HepG2 (cell line): Measurements from ENCODE around the gene RPS2. TPM values are rescaled to one million over a fixed set of nuclear protein-coding genes. Genes with fewer than 3 reads are reported as not detected.

Source experiments
- HNRNPH1 ChIP-seq: fragments of 200-400 bp; formaldehyde crosslinking; optimal IDR thresholded peaks from 2 replicates; pipeline ENCODE3; 2017; ENCODE audit warnings: mild to moderate bottlenecking, low read depth, low read length
- JUNB ChIP-seq: sonication (generic); formaldehyde crosslinking; IDR thresholded peaks from 2 replicates; pipeline ENCODE4 v1.8.0; 2022; ENCODE audit warnings: missing genetic modification reagents, mild to moderate bottlenecking, borderline replicate concordance
- MEIS1 ChIP-seq: sonication (generic); formaldehyde crosslinking; IDR thresholded peaks from 2 replicates; pipeline ENCODE4 v1.9.0; 2021; ENCODE audit warnings: mild to moderate bottlenecking, missing genetic modification reagents, moderate library complexity, borderline replicate concordance
- PHF21A ChIP-seq: sonication (generic); formaldehyde crosslinking; IDR thresholded peaks from 2 replicates; pipeline ENCODE4 v1.5.0; 2020; ENCODE audit warnings: mild to moderate bottlenecking, missing genetic modification reagents
- PRMT3 ChIP-seq: sonication (generic); formaldehyde crosslinking; IDR thresholded peaks from 2 replicates; pipeline ENCODE4 v1.8.1; 2022; ENCODE audit warnings: low read depth, mild to moderate bottlenecking, moderate library complexity, missing genetic modification reagents, borderline replicate concordance
- PTBP1 ChIP-seq: fragments of 200-400 bp; formaldehyde crosslinking; IDR thresholded peaks from 2 replicates; pipeline ENCODE4 v1.6.1; 2018; ENCODE audit warnings: low read length, low read depth; ENCODE audit not compliant: poor library complexity, severe bottlenecking
- REL ChIP-seq: sonication (generic); formaldehyde crosslinking; conservative IDR thresholded peaks from 2 replicates; pipeline ENCODE4 v1.8.0; 2022; ENCODE audit warnings: mild to moderate bottlenecking, missing genetic modification reagents, moderate library complexity
- SMAD9 ChIP-seq: sonication (generic); formaldehyde crosslinking; IDR thresholded peaks from 2 replicates; pipeline ENCODE4 v1.5.1; 2020; ENCODE audit warnings: mild to moderate bottlenecking, missing genetic modification reagents
- SOX6 ChIP-seq, 2 experiments: fragments of 450-650 bp in 1 of 2; sonication (generic) in 1 of 2; formaldehyde crosslinking in 1 of 2; IDR thresholded peaks; 2 replicates each; pipeline versions ENCODE4 v1.4.0 to v1.6.1; 2017 to 2020; ENCODE audit warnings: antibody characterized with exemption in 1 of 2, mild to moderate bottlenecking in 1 of 2, missing genetic modification reagents in 1 of 2
- SP140L ChIP-seq: sonication (generic); formaldehyde crosslinking; IDR thresholded peaks from 2 replicates; pipeline ENCODE4 v1.4.0; 2020; ENCODE audit warnings: missing genetic modification reagents, borderline replicate concordance
- STAT5B ChIP-seq: sonication (generic); formaldehyde crosslinking; IDR thresholded peaks from 2 replicates; pipeline ENCODE4 v1.4.0; 2020; ENCODE audit warnings: missing genetic modification reagents
- TOE1 ChIP-seq: sonication (generic); formaldehyde crosslinking; IDR thresholded peaks from 2 replicates; pipeline ENCODE4 v1.4.0; 2020; ENCODE audit warnings: mild to moderate bottlenecking, missing genetic modification reagents
- TRAFD1 ChIP-seq: sonication (generic); formaldehyde crosslinking; IDR thresholded peaks from 2 replicates; pipeline ENCODE4 v1.5.1; 2020; ENCODE audit warnings: missing genetic modification reagents, mild to moderate bottlenecking, borderline replicate concordance
- XBP1 ChIP-seq: sonication (generic); formaldehyde crosslinking; IDR thresholded peaks from 2 replicates; pipeline ENCODE4 v1.5.0; 2020; ENCODE audit warnings: missing genetic modification reagents
- ZBTB37 ChIP-seq: sonication (generic); formaldehyde crosslinking; IDR thresholded peaks from 2 replicates; pipeline ENCODE4 v1.4.0; 2020; ENCODE audit warnings: mild to moderate bottlenecking, missing genetic modification reagents
- ZNF138 ChIP-seq: sonication (generic); formaldehyde crosslinking; IDR thresholded peaks from 2 replicates; pipeline ENCODE4 v1.5.0; 2020; ENCODE audit warnings: mild to moderate bottlenecking, low read depth, missing genetic modification reagents
- ZNF646 ChIP-seq: sonication (generic); formaldehyde crosslinking; IDR thresholded peaks from 2 replicates; pipeline ENCODE4 v1.9.0; 2021; ENCODE audit warnings: mild to moderate bottlenecking, missing genetic modification reagents
- ZNF674 ChIP-seq: sonication (generic); formaldehyde crosslinking; IDR thresholded peaks from 2 replicates; pipeline ENCODE4 v1.5.0; 2020; ENCODE audit warnings: low read depth, mild to moderate bottlenecking, missing genetic modification reagents
- ZNF776 ChIP-seq: sonication (generic); formaldehyde crosslinking; IDR thresholded peaks from 2 replicates; pipeline ENCODE4 v1.4.0; 2020; ENCODE audit warnings: mild to moderate bottlenecking, missing genetic modification reagents
- ZNF816 ChIP-seq: sonication (generic); formaldehyde crosslinking; IDR thresholded peaks from 2 replicates; pipeline ENCODE4 v1.8.0; 2022; ENCODE audit warnings: missing genetic modification reagents, mild to moderate bottlenecking, borderline replicate concordance
- polyA plus RNA-seq, 8 experiments: library from polyadenylated mRNA; depleted of rRNA in 3 of 8; stranded (reverse) in 7 of 8; unstranded in 1 of 8; fragments of >200 nt; fragmentation: Illumina TruSeq in 4 of 8; extraction: Trizol in 4 of 8; gene quantifications; 2 replicates each; pipeline versions ENCODE4 v1.2.1 to v1.2.3, GENCODE V29; 2011 to 2016; ENCODE audit warnings: low read depth in 4 of 8, missing spikeins in 1 of 8, mixed read lengths in 1 of 8; ENCODE audit not compliant: insufficient read depth in 1 of 8
- total RNA-seq, 5 experiments: library from RNA; depleted of rRNA; stranded (reverse); fragments of >200 nt; fragmentation: Illumina TruSeq; extraction: Trizol; gene quantifications; 2 replicates each; pipeline ENCODE4 v1.2.3, GENCODE V29; 2016; ENCODE audit warnings: low read depth in 1 of 5

The RPS2 gene
- total and polyA plus RNA-seq, 2 of the 13 experiments (the other 11 are each of a cell fraction or from before 2014, with no cell fraction given), result 1,908 to 4,514 TPM

GRCh38 chr16:2009791-2010510 lies 45.3 kb upstream of the RPS2 start, which contains the start of gene ZNF598 (continued):
- TF ChIP-seq MEIS1 (CRISPR knock-in tag), result no peak; the same call in 1 of the 2 replicates
- no peak for TF ChIP-seq SP140L (CRISPR knock-in tag)
- TF ChIP-seq ZBTB37 (CRISPR knock-in tag), result no peak
- TF ChIP-seq XBP1 (CRISPR knock-in tag), result no peak
- TF ChIP-seq SMAD9 (CRISPR knock-in tag), result no peak
- TF ChIP-seq ZNF776 (CRISPR knock-in tag), result no peak
- no peak for TF ChIP-seq ZNF816 (CRISPR knock-in tag)
- TF ChIP-seq PRMT3 (CRISPR knock-in tag), result no peak
- no peak for TF ChIP-seq TOE1 (CRISPR knock-in tag)
- no peak for TF ChIP-seq STAT5B (CRISPR knock-in tag)
- no peak for TF ChIP-seq ZNF674 (CRISPR knock-in tag)
- TF ChIP-seq PHF21A (CRISPR knock-in tag), result peak; percentile 55
- TF ChIP-seq JUNB (CRISPR knock-in tag), result no peak
- TF ChIP-seq REL (CRISPR knock-in tag), result 0 out of 2 replicates have a peak, but pooled peaks have one; percentile 52
- no peak for TF ChIP-seq PTBP1
- TF ChIP-seq HNRNPH1, result no peak
- TF ChIP-seq ZNF138 (CRISPR knock-in tag), result no peak
- no peak for TF ChIP-seq SOX6 (IDR thresholded peaks at IDR 0.05)
- peak; percentile 19; the same call in 1 of the 2 replicates for TF ChIP-seq SOX6 (CRISPR knock-in tag; IDR thresholded peaks at IDR 0.05)
- TF ChIP-seq TRAFD1 (CRISPR knock-in tag), result no peak
- no peak for TF ChIP-seq ZNF646 (CRISPR knock-in tag)
